Measurements from ENCODE around the gene CDH26. TPM values are rescaled to one million over a fixed set of nuclear protein-coding genes. Genes with fewer than 3 reads are reported as not detected.

Gene CDH26
- polyA plus RNA-seq, 2 donors = 2.6 to 3.8 TPM

DNA sequence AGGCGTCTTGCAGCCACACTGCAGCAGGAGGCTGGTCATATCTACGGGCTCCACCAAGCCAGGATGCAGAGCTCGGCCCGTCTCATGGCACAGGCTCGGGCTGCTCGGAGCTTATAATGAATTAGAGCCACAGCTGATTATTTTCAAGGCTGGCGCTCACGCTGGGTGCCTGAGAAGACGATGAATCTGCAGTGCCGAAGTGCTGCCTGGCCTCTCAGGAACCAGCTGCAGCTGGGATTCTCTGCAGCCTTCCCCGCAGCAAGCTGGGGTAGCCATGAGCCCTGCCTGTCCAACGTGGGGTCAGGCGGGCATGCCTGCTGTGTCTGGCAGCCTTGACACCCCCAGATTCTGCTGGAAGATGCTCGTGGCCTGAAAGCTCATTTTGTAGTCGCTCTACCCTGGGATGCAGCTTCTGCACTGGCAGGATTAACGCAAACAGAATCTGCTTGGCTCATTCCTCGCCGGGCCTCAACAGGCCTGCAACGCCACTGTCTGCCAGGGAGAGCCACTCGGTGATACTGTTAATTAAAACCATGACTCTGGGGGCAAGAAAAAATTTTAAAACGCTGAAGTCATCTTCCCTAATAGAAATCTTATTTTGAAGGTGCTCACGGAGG lies 104.3 kb downstream of the CDH26 start:
- WGBS, 2 donors = 66% methylated on average over 22 of the region's 22 CpGs
- H3K27ac ChIP-seq (ENCODE audit: low read depth in 2 of 2, low read length in 1 of 2) = no peak overlapping the region
- H3K4me3 ChIP-seq (ENCODE audit: low read depth in 1 of 2, low read length in 2 of 2) = no peak overlapping the region

DNA sequence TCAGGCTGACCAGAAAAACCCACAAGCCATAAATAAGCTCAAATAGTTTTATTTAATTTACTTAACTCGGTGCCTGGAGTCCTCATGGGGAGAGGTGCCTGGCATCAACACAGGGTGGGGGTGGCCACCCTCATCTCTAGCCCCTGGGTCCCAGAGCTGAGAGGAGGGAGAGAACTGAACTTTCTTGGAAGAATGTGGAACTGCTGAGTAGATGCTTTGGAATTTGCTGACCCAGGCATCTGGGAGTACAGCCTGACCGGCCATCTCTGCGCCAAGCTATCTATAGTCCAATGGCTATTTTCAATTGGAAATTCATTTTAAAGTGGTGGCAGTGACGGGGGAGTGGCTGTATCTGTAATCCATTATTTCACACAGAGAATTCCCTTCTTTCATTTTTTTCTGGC lies 104.8 kb downstream of the CDH26 start:
- H3K4me3 ChIP-seq (ENCODE audit: low read depth in 1 of 2, low read length in 2 of 2) = no peak overlapping the region
- H3K27me3 ChIP-seq (ENCODE audit: control insufficient read depth in 1 of 2, insufficient read depth in 2 of 2, low read length in 2 of 2) = no peaks in the 10 kb centered on the region
- no peaks in the 10 kb centered on the region for H3K4me1 ChIP-seq (ENCODE audit: control insufficient read depth in 2 of 2, insufficient read depth in 2 of 2, low read length in 1 of 2)
- 58 to 71% methylated on average over 4 of the region's 4 CpGs for whole genome bisulfite sequencing, 2 donors
- H3K27ac ChIP-seq (ENCODE audit: low read depth in 2 of 2, low read length in 1 of 2) = no peak overlapping the region
- H3K36me3 ChIP-seq (ENCODE audit: control insufficient read depth in 2 of 2, insufficient read depth in 2 of 2, low read length in 1 of 2) = no peaks in the 10 kb centered on the region
- no peaks in the 10 kb centered on the region for H3K9me3 ChIP-seq (ENCODE audit: control insufficient read depth in 2 of 2, insufficient read depth in 1 of 2, low read depth in 1 of 2, low read length in 1 of 2)

More for the DNA sequence above, 104.3 kb downstream of the CDH26 start:
- no peaks in the 10 kb centered on the region for H3K27me3 ChIP-seq (ENCODE audit: control insufficient read depth in 1 of 2, insufficient read depth in 2 of 2, low read length in 2 of 2)
- no peaks in the 10 kb centered on the region for H3K9me3 ChIP-seq (ENCODE audit: control insufficient read depth in 2 of 2, insufficient read depth in 1 of 2, low read depth in 1 of 2, low read length in 1 of 2)
- no peaks in the 10 kb centered on the region for H3K4me1 ChIP-seq (ENCODE audit: control insufficient read depth in 2 of 2, insufficient read depth in 2 of 2, low read length in 1 of 2)
- H3K36me3 ChIP-seq (ENCODE audit: control insufficient read depth in 2 of 2, insufficient read depth in 2 of 2, low read length in 1 of 2) = no peaks in the 10 kb centered on the region

DNA sequence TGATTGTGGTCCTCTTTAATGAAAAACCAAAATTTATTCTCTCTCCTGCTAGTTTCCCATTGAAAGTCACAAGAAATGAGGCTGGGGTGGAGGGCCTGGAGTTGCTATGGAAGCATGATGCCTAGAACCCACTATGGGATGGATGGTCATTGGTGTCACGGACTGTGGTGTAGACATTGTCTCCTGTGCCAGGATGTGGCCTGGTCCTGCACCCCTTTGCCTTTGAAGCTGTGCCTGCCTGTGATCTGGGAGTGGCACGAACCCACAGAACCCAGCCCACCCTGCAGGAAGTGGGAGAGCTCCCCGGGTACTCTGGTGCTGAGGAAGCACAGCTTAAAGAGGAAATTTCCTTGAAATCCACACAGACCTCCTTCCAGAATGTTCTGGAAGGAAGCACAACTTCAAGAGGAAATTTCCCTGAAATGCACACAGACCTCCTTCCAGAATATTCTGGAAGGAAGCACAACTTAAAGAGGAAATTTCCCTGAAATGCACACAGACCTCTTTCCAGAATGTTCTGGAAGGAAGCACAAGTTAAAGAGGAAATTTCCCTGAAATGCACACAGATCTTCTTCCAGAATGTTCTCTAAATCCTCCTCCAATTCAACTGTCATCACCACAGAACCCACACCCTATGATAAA lies 105.6 kb downstream of the CDH26 start:
- no peak overlapping the region for H3K27ac ChIP-seq (ENCODE audit: low read depth in 2 of 2, low read length in 1 of 2)
- H3K36me3 ChIP-seq (ENCODE audit: control insufficient read depth in 2 of 2, insufficient read depth in 2 of 2, low read length in 1 of 2) = no peaks in the 10 kb centered on the region
- H3K4me3 ChIP-seq (ENCODE audit: low read depth in 1 of 2, low read length in 2 of 2) = no peak overlapping the region
- WGBS, 2 donors = 67 to 73% methylated on average over 3 of the region's 3 CpGs
- H3K9me3 ChIP-seq (ENCODE audit: control insufficient read depth in 2 of 2, insufficient read depth in 1 of 2, low read depth in 1 of 2, low read length in 1 of 2) = no peaks in the 10 kb centered on the region
- H3K27me3 ChIP-seq (ENCODE audit: control insufficient read depth in 1 of 2, insufficient read depth in 2 of 2, low read length in 2 of 2) = no peaks in the 10 kb centered on the region
- H3K4me1 ChIP-seq (ENCODE audit: control insufficient read depth in 2 of 2, insufficient read depth in 2 of 2, low read length in 1 of 2) = no peaks in the 10 kb centered on the region

Other genes starting within 250 kb of the CDH26 start
- 1 to 10 TPM in 1 of 2 donors, under 1 TPM in 1; 0.56 to 1.1 TPM for gene SYCP2, start 24.8 kb upstream of the CDH26 start, polyA plus RNA-seq
- gene PPP1R3D, start 18.1 kb upstream of the CDH26 start, polyA plus RNA-seq = 1 to 10 TPM; 5.1 to 5.7 TPM
- 1 to 10 TPM; 2.2 TPM for gene FAM217B, start 18.0 kb upstream of the CDH26 start, polyA plus RNA-seq

Measured in esophagus (tissue), 2 donors.